HG03103 (cell line): ENCODE measurements around the gene MSMP.

Experiments used
- ATAC-seq: cut with Tn5 transposase; IDR thresholded peaks from one replicate; pipeline ENCODE4 v1.9.1; 2021; ENCODE audit warnings: low read depth; ENCODE audit not compliant: unreplicated experiment

The MSMP gene

GRCh38 chr9:35746583-35746982 lies 7.5 kb downstream of the MSMP start:
- no peak for ATAC-seq

- no peak for ATAC-seq
Measured at GRCh38 chr9:35745569-35745968, 8.5 kb downstream of the MSMP start.

- no peak for ATAC-seq
Measured at GRCh38 chr9:35743880-35744518, 10.1 kb downstream of the MSMP start.

GRCh38 chr9:35743452-35743851 lies 10.6 kb downstream of the MSMP start:
- ATAC-seq = no peak

- no peak for ATAC-seq
Measured at GRCh38 chr9:35741740-35742139, 12.3 kb downstream of the MSMP start.

GRCh38 chr9:35740243-35740642 lies 13.8 kb downstream of the MSMP start:
- no peak for ATAC-seq

GRCh38 chr9:35738924-35739323 lies 15.2 kb downstream of the MSMP start:
- no peak for ATAC-seq

GRCh38 chr9:35738186-35738585 lies 15.9 kb downstream of the MSMP start:
- ATAC-seq = no peak

GRCh38 chr9:35737143-35737542 lies 16.9 kb downstream of the MSMP start:
- no peak for ATAC-seq

GRCh38 chr9:35736201-35736633 lies 17.9 kb downstream of the MSMP start:
- no peak for ATAC-seq

GRCh38 chr9:35734096-35734495 lies 20.0 kb downstream of the MSMP start:
- ATAC-seq = no peak

GRCh38 chr9:35732800-35733541 lies 21.1 kb downstream of the MSMP start:
- no peak for ATAC-seq

GRCh38 chr9:35732185-35732799 lies 21.8 kb downstream of the MSMP start, which contains the start of the genes CREB3 and TLN1:
Gene CREB3, plus strand, starts transcription at chr9:35732666. Its CDS starts 107 bp downstream, at chr9:35732773.
Gene TLN1, minus strand, starts transcription at chr9:35732195. Its CDS starts 6,501 bp downstream, at chr9:35725694.
- ATAC-seq = peak; percentile 73

- no peak for ATAC-seq
Measured at GRCh38 chr9:35731415-35732184, 22.5 kb downstream of the MSMP start.

GRCh38 chr9:35730486-35730854 lies 23.6 kb downstream of the MSMP start:
- no peak for ATAC-seq

GRCh38 chr9:35729700-35730485 lies 24.2 kb downstream of the MSMP start:
- no peak for ATAC-seq

GRCh38 chr9:35729101-35729500 lies 25.0 kb downstream of the MSMP start:
- no peak for ATAC-seq

GRCh38 chr9:35728041-35728971 lies 25.8 kb downstream of the MSMP start:
- no peak for ATAC-seq

- ATAC-seq = no peak
Measured at GRCh38 chr9:35727676-35728040, 26.4 kb downstream of the MSMP start.
